Stimulated activated CD4-positive, alpha-beta T cell treated with anti-CD3 and anti-CD28 coated beads, Interleukin-4, amount 100 ng/mL, for 1 hour (primary cell): Measurements from ENCODE around the gene ACP4.
"Not testable (repeated sequence)": the region's sequence is repeated elsewhere in the genome, so short reads cannot be mapped to it uniquely, and the experiment has no call there.

Source experiments
- DNase-seq: peaks from one replicate; pipeline ENCODE4 v3.0.0-alpha.2; 2020

ACP4 gene

GRCh38 chr19:50790396-50790795 lies at the start of gene ACP4:
ACP4 (plus strand) TSS chr19:50790415; CDS start chr19:50790415, 0 bp downstream.
- no peak for DNase-seq

GRCh38 chr19:50741179-50741933 lies 48.9 kb upstream of the ACP4 start:
- no peak for DNase-seq

DNA sequence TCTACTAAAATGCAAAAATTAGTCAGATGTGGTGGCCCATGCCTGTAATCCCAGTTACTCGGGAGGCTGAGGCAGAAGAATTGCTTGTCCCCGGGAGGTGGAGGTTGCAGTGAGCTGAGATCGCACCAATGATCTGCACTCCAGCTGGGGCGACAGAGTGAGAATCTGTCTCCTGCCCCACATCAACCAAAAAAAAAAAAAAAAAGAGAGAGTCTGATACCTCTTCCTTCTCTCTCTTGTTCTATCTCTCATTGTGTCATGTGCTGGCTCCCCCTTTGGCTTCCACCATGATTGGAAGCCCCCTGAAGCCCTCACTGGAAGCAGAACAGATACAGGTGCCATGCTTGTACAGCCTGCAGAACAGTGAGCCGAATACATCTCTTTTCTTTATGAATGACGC lies 46.7 kb upstream of the ACP4 start:
- DNase-seq: no peak

GRCh38 chr19:50745221-50745620 lies 45.0 kb upstream of the ACP4 start:
- DNase-seq: no peak

- DNase-seq: not testable (repeated sequence)
Measured at GRCh38 chr19:50747141-50747540, 43.1 kb upstream of the ACP4 start.

- no peak for DNase-seq
Measured at GRCh38 chr19:50749490-50749889, 40.7 kb upstream of the ACP4 start.

DNA sequence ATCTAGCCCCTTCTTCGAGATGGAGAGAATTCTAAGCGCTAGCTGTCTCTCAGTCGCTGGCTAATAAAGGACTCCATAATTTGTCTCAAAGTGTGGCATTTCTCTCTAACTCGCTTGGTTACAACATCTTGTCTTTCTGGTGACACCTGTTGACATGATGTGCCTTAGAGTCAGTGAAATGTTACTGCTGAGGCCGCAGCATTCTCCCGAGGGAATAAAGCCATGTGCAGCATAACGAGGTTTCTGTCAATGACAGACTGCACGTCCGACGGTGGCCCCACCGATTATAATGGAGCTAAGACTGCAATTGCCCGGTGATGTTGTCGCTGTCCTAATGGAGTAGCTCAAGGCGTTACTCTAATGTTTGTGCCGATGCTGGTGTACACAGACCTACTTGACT lies 40.2 kb upstream of the ACP4 start:
- no peak for DNase-seq

DNA sequence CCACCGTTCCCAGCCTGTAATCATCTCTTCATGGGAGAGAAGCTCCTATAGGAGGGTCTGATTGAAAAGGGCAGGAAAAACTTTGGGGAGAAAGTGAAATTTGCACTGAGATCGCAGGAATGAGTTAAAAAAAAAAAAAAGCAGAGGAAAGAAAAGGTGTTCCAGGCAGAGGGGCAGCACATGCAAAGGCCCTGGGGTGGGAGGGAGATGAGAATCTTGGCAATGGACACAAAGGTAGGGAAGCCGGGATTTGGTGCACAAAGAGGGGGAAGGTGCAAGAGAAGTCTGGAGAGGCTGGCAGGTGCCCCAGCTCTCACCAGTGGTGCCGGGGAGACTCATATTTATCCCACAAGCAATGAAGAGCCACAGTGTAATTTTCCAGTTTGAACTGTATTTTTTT lies 36.3 kb upstream of the ACP4 start:
- DNase-seq: no peak

DNA sequence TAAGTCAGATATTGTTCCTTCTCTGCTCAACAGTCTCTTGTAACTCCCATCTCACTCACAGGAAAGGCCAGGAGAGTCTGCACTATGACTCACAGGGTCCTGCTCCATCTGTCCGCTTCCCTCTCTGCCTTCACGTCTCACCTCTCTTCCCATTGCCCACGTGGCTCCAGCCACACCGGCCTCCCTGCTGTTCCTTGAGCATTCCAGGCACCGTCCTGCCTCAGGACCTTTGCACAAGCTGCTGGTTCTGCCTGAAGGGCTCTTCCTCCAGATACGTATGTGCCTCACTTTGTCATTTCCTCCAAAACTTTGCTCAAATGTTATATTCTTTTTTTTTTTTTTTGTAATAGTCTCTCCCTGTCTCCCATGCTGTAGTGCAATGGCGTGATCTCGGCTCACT lies 34.0 kb upstream of the ACP4 start:
- DNase-seq: not testable (repeated sequence)

GRCh38 chr19:50757624-50758023 lies 32.6 kb upstream of the ACP4 start:
- DNase-seq: not testable (repeated sequence)

DNA sequence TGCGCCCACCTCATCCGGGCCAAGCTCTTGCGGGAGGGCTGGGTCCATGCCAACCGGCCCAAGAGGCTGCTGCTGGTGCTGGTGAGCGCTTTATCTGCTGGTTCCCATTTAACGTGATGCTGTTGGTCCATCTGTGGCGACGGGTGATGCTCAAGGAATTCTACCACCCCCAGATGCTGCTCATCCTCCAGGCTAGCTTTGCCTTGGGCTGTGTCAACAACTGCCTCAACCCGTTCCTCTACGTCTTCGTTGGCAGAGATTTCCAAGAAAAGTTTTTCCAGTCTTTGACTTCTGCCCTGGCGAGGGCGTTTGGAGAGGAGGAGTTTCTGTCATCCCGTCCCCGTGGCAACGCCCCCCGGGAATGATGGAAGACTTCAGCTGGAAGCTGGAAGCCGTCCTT lies 31.1 kb upstream of the ACP4 start:
- DNase-seq: not testable (repeated sequence)

DNA sequence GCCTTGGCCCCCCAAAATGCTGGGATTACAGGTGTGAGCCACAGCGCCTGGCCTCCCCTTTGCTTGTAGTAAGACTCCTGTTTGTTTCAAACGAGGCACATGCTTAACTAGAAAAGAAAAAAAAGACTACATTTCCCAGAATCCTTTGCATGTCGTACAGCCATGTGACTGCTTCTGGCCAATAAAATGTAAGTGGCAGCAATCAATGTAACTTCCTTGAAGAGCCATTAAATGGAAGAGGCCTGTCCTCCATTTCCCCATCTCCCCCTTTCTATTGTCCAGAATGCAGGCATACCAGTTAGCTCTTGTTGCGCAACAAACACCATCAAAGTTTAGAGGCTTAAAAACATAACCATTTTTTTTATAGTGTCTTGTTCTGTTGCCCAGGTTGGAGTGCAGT lies 30.3 kb upstream of the ACP4 start:
- DNase-seq: no peak

- DNase-seq: not testable (repeated sequence)
Measured at GRCh38 chr19:50761501-50761900, 28.7 kb upstream of the ACP4 start.

GRCh38 chr19:50763521-50763920 lies 26.7 kb upstream of the ACP4 start:
- not testable (repeated sequence) for DNase-seq

DNA sequence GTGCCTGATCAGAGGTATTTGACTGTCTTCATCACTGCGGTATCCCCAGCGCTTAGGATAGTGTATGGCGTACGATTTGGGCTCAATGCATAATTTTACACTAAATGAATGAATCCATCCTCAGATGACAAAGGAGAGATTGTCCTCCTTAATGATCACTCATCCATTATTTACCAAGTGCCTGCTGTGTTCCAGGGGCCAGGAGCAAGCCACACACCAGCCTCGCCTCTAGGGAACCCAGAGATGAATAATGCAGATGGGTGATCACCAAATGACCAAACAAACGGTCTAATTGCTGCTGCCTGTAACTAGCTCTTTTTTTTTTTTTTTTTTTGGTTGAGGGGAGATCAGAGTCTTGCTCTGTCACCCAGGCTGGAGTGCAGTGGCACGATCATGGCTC lies 25.8 kb upstream of the ACP4 start:
- DNase-seq: no peak

- DNase-seq: not testable (repeated sequence)
Measured at GRCh38 chr19:50766746-50767145, 23.5 kb upstream of the ACP4 start.

DNA sequence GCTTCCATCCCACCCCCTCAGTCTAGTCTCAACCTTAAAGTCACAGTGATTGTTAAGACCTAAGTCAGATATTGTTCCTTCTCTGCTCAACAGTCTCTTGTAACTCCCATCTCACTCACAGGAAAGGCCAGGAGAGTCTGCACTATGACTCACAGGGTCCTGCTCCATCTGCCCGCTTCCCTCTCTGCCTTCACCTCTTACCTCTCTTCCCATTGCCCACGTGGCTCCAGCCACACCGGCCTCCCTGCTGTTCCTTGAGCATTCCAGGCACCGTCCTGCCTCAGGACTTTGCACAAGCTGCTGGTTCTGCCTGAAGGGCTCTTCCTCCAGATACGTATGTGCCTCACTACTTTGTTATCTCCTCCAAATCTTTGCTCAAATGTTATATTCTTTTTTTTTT lies 23.0 kb upstream of the ACP4 start:
- DNase-seq: not testable (repeated sequence)

DNA sequence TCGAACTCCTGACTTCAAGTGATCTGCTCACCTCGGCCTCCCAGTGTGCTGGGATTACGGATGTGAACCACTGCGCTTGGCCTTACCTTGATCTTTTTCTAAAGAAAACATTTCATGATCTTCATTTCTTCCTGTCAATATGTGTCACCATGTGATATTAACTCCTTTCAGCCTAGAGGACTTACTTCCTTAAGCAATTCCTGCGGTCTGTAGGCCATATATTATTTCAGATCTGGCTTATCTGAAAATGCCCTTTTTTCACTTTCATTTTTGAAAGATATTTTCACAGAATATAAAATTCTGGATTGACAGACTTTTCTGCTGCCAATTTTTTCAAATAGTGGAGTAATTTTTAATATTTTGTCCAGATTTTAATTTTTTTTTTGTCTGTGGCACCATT lies 21.9 kb upstream of the ACP4 start:
- DNase-seq: no peak

GRCh38 chr19:50770164-50770563 lies 20.1 kb upstream of the ACP4 start, which contains the start of gene GPR32:
GPR32 (plus strand) TSS chr19:50770464; CDS start chr19:50770601, 137 bp downstream.
- DNase-seq: not testable (repeated sequence)

DNA sequence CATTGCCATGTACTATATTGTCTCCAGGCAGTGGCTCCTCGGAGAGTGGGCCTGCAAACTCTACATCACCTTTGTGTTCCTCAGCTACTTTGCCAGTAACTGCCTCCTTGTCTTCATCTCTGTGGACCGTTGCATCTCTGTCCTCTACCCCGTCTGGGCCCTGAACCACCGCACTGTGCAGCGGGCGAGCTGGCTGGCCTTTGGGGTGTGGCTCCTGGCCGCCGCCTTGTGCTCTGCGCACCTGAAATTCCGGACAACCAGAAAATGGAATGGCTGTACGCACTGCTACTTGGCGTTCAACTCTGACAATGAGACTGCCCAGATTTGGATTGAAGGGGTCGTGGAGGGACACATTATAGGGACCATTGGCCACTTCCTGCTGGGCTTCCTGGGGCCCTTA lies 19.3 kb upstream of the ACP4 start:
- DNase-seq: no peak

- DNase-seq: no peak
Measured at GRCh38 chr19:50772476-50772875, 17.7 kb upstream of the ACP4 start.

GRCh38 chr19:50772912-50773311 lies 17.3 kb upstream of the ACP4 start:
- not testable (repeated sequence) for DNase-seq

- DNase-seq: not testable (repeated sequence)
Measured at GRCh38 chr19:50773454-50773853, 16.8 kb upstream of the ACP4 start.

DNA sequence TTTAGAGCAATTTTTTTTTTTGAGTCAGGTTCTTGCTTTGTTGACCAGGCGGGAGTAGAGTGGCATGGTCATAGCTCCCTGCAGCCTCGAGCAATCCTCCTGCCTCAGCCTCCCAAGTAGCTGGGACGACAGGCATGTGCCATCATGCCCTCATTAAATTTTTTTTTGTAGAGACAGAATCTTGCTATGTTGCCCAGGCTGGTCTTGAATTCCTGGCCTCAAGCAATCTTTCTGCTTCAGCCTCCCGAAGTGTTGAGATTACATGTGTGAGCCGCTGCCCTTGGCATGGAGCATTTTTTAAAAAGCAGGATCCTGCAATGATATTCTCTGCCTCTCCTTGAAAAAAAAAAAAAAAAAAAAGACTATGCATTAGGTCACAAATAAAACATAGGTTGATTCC lies 14.1 kb upstream of the ACP4 start:
- no peak for DNase-seq

GRCh38 chr19:50777261-50777660 lies 13.0 kb upstream of the ACP4 start:
- no peak for DNase-seq
